Activated naive CD4-positive, alpha-beta T cell treated with anti-CD3 and anti-CD28 coated beads, Interleukin-2, amount 50 U/mL, for 16 hours (primary cell): Measurements from ENCODE around the gene NSMCE1.

ENCODE experiments used
- DNase-seq: peaks from one replicate; pipeline ENCODE4 v3.0.0-alpha.2; 2020

Gene NSMCE1

GRCh38 chr16:27189335-27189972 lies 79.1 kb downstream of the NSMCE1 start:
- DNase-seq, result no peak

- no peak for DNase-seq
Observed at GRCh38 chr16:27188633-27189032, 79.9 kb downstream of the NSMCE1 start.

GRCh38 chr16:27185776-27186130 lies 82.8 kb downstream of the NSMCE1 start:
- no peak for DNase-seq

- no peak for DNase-seq
Observed at GRCh38 chr16:27182906-27183405, 85.6 kb downstream of the NSMCE1 start.

- DNase-seq, result no peak
Observed at GRCh38 chr16:27181019-27181790, 87.4 kb downstream of the NSMCE1 start.

- DNase-seq, result peak; percentile 81
Observed at GRCh38 chr16:27179500-27180072, 89.0 kb downstream of the NSMCE1 start.

GRCh38 chr16:27177031-27177774 lies 91.4 kb downstream of the NSMCE1 start:
- peak; percentile 39 for DNase-seq

- DNase-seq, result no peak
Observed at GRCh38 chr16:27175888-27176287, 92.7 kb downstream of the NSMCE1 start.
